Anterior cingulate cortex (tissue), 58 donors: ENCODE data around the gene CRHR1.

Experiments used
- DNase-seq, 58 donors: peaks; one replicate each; lab custom pipeline; 2025; lab: John Stamatoyannopoulos, UW

CRHR1 gene

GRCh38 chr17:45839442-45839841 is 55.3 kb downstream of the CRHR1 start:
- no peak for DNase-seq

- DNase-seq = no peak
These were observed 57.1 kb downstream of the CRHR1 start for GRCh38 chr17:45841186-45841585.

- peak in 1 of 58 donors; percentile 7 for DNase-seq
These were observed 57.9 kb downstream of the CRHR1 start for GRCh38 chr17:45841883-45842525.

GRCh38 chr17:45843722-45844121 is 59.6 kb downstream of the CRHR1 start:
- DNase-seq = no peak

- no peak for DNase-seq
These were observed 60.7 kb downstream of the CRHR1 start, which contains the start of gene SPPL2C for GRCh38 chr17:45844695-45845375. SPPL2C (plus strand) TSS chr17:45844881; CDS start chr17:45844907, 26 bp downstream.

- DNase-seq = no peak
These were observed 61.5 kb downstream of the CRHR1 start for GRCh38 chr17:45845376-45846185.

GRCh38 chr17:45846223-45846622 is 62.1 kb downstream of the CRHR1 start:
- no peak for DNase-seq

GRCh38 chr17:45846646-45847045 is 62.5 kb downstream of the CRHR1 start:
- DNase-seq = no peak

GRCh38 chr17:45847101-45847500 is 63.0 kb downstream of the CRHR1 start:
- no peak for DNase-seq

GRCh38 chr17:45847747-45848146 is 63.6 kb downstream of the CRHR1 start:
- no peak for DNase-seq

- no peak for DNase-seq
These were observed 64.3 kb downstream of the CRHR1 start for GRCh38 chr17:45848405-45848804.

- peak in 49 of 58 donors; percentile 7 to 83 (median 57) for DNase-seq
These were observed 64.9 kb downstream of the CRHR1 start for GRCh38 chr17:45848868-45849535.

GRCh38 chr17:45849536-45849990 is 65.4 kb downstream of the CRHR1 start:
- DNase-seq = no peak

GRCh38 chr17:45850011-45850410 is 65.9 kb downstream of the CRHR1 start:
- DNase-seq = no peak

GRCh38 chr17:45850468-45850867 is 66.3 kb downstream of the CRHR1 start:
- no peak for DNase-seq

- DNase-seq = no peak
These were observed 66.9 kb downstream of the CRHR1 start for GRCh38 chr17:45851022-45851421.

- no peak for DNase-seq
These were observed 67.3 kb downstream of the CRHR1 start for GRCh38 chr17:45851464-45851863.

- DNase-seq = no peak
These were observed 67.8 kb downstream of the CRHR1 start for GRCh38 chr17:45851873-45852272.

GRCh38 chr17:45852535-45853297 is 68.6 kb downstream of the CRHR1 start:
- peak in 44 of 58 donors; percentile 7 to 77 (median 33) for DNase-seq

- DNase-seq = no peak
These were observed 70.1 kb downstream of the CRHR1 start for GRCh38 chr17:45854209-45854608.
